NCI-H524 (cell line): ENCODE data around the gene C14orf132.
"Not testable (repeated sequence)": the region's sequence is repeated elsewhere in the genome, so short reads cannot be mapped to it uniquely, and the experiment has no call there.

Experiments
- DNase-seq, 2 experiments: peaks; one replicate each; lab custom pipeline; 2025; lab: John Stamatoyannopoulos, UW

Gene C14orf132

DNA sequence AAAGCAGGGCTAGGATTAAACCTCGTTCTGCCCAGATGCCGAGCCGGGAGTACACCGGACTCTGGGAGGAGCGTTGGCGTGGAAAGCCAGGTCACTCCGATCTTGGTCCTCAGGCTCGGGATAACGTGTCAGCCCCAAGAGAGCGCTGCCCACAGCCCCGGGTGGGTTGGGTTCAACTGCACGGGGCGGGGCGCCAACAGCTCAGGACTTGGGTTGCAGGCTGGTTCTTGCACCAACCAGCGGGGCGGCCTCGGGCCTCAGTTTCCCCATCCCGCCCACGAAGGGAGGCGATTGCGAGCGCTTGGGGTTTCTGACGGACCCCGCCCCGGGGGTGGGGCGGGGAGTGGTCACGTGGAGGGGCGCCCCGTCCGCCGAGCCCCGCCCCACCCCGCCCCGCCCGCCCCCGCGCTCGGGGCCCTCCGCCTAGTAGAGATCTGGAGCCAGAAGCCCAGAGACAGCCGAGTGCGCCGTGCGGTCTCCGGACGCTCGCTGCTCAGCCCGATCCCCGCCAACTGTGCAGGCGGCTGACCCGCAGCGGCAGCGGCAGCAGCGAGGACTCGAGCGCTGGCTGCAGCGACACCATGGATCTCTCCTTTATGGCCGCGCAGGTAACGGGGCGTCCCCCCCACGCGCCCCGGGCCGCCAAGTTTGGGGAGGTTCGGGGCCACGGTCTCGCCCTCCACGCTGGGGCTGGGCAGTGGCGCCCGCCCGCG is at the start of gene C14orf132:
C14orf132 (plus strand) TSS at position 443 of the 713 bp plus-strand sequence; CDS start at position 582, 139 bp downstream.
- DNase-seq: peak; percentile 46 to 77

- DNase-seq: peak; percentile 74 to 83
Observed at GRCh38 chr14:95993768-95994592, 45.2 kb upstream of the C14orf132 start.

DNA sequence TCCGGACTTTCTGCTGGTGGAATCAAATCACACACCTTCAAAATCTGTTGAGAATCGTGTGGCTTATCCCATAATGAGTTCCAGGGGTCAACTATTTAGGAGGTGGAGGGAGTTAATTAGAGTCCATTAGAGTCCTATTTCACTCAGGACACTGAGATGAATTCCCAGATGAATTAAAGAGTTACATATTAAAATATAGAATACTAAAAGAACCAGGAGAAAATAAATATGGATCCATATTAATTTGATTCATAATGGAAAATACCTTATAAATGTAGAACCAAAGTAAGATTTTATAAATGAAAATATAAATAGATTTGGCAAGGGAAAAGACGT is 44.6 kb upstream of the C14orf132 start:
- DNase-seq: no peak

GRCh38 chr14:95998656-95999055 is 40.5 kb upstream of the C14orf132 start:
- peak; percentile 27 to 73 for DNase-seq

GRCh38 chr14:96001866-96002497 is 37.2 kb upstream of the C14orf132 start:
- DNase-seq: peak; percentile 99 to 100

DNA sequence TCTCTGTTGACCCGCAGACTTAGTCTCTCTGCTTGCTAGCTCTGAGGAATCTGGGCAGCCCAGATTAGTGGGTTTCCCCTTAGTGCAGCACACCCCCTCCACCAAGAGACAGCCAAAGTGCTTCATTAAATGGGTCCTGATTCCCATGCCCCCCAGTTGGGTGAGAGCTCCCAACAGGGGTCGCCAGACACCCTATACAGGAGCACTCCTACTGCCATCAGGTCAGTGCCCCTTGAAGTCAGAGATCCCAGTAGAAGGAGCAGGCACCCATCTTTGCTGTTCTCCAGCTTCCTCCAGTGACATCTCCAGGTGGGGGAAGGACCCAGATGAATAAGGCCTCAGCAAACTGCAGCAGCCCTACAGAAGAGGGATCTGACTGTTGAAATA is 36.7 kb upstream of the C14orf132 start:
- peak in 1 of 2 experiments; percentile 74 for DNase-seq

- DNase-seq: no peak
Observed at GRCh38 chr14:96011131-96011530, 28.0 kb upstream of the C14orf132 start.

GRCh38 chr14:96011607-96012006 is 27.6 kb upstream of the C14orf132 start:
- no peak for DNase-seq

DNA sequence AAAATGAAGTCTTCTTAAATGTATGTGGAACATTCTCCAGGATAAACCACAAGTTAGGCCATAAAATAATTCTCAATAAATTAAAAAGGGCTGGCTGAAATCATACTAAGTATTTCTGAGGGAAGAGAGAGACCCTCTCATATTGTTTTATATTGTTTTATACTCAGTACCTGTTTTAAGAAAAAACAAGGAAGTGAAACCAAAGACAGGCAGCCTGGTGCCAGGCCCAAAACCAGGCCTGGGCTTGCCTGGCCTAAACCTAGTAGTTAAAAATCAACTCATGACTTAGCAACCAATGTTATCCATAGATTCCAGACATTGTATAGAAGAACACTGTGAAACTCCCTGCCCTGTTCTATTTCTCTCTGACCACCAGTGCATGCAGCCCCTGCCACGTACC is 26.4 kb upstream of the C14orf132 start:
- DNase-seq: not testable (repeated sequence)

- no peak for DNase-seq
Observed at GRCh38 chr14:96014176-96014575, 25.0 kb upstream of the C14orf132 start.

DNA sequence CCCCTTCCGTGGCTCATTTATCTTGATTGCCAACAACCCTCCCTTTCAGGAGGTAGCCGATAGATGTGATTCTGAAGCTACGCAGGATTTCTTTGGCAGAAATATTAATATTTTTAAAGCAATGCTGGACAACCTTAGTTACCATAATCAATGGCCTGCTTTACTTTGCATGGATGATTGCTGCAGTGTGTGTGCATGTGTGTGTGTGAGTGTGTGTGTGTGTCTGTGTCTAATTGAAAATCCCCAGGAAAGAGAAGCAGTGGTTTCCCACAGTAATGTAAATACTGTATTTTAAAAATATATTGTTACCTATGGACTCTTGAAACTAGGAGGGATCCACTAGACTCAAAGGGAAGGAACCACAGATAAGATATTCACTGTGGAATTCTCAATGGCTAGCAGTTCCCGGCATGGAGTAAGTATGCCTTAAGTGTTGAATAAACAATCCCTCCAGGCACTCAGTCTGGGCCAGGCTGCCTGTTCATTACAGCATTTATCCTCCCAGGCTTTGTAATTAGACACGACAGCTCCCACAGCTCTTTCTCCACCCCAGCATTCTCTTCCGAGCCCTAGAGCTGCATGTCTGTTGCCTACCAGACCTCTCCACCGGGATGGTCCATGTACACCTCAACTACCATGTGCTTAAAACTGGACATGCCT is 22.5 kb upstream of the C14orf132 start:
- no peak for DNase-seq

GRCh38 chr14:96017882-96018281 is 21.3 kb upstream of the C14orf132 start:
- no peak for DNase-seq

DNA sequence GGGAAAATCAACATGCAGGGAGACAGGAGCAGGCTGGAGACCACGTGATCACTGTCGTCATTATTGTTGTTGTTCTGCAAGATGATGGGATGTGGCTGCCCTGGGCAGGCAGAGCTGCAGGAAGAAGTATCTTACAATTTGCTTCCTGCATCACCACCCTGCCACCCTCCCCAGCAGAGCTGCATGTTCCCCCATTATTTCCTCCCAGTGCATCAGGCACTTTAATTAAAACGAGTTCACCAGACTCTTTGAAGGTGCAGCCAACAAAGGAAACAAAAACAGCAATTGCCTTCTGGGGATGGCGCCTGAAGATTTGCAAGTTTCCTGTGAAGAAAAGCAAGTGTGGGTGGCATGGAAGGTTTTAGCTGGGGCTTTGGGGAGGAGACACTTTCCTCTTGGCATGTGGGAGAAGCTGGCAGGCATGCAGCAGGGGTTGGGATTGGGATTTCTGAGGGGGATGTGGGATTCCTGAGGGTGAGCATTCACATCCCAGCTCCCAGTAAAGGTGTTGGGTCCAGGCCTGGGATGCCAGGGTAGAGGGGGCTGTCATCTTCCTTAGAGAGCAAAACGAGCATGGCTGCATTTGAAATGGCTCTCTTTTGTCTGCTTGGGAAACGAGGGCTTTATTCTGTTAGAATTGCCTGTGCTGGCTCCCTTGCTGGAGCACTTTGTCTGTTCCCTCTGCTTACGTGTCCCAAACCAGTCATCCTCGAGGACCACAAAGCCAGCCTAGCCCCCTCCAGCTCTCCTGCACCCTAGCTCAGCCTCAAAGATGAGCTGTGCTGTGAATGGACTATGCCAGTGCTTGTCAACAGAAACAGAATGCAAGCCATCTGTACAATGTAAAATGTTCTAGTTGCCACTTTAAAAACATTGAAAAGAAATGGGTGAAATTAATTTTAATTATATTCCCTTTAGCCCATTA is 11.5 kb upstream of the C14orf132 start:
- no peak for DNase-seq

DNA sequence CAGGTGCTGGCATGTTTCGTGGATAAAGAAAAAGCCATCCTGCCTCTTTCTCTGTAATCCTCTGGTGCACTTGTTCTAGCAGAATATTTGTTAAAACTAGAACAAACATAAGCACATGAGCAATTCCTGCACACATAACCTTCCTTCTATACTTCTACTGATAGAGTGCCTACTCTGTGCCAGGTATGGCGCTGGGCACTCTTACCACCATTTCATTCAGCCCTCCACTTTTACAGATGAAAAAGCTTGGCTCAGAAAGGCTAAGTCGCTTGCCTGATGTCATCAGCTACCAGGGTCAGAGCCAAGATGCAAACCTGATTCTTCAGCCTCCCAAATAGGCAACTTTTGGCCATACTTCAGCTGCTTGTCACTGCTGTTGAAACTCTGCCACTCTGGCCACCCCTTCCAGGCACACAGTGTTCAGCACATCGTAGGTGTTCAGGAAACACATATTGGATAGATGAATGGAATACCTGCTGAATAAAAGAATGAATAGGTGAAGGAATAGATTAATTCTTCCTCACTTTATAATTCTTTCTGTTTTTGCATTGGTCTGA is 10.0 kb upstream of the C14orf132 start:
- DNase-seq: no peak

DNA sequence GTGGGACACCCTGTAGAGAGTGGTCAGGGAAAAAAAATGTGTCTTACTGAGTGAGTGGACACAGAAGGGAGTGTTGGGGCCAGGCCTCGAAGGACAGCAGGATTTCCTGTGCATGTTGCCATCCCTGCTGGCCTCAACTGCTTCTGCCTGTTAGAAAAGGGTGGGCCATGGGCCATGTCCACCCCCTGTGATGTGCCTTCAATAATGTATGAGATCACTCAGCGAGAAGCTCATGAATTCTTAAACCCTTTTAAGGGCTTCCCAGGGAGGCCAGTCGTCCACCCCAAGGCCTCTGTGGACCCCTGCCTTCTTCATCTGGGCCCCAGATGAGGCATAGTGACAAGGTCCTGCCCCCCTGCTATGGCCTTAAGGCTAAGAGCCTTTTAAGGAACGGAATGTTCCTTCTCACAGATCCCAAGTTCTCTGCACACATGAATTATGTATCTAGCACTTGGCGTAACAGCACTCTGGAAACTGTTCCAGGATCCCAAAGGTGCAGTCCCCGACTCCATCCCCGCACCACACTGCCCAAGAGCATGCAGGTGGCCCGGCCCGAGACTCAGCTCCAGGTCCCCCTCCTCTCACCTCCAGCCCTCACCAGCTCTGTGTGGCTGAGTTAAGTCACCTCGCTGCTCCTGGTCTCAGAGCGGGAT is 8.9 kb upstream of the C14orf132 start:
- no peak for DNase-seq

DNA sequence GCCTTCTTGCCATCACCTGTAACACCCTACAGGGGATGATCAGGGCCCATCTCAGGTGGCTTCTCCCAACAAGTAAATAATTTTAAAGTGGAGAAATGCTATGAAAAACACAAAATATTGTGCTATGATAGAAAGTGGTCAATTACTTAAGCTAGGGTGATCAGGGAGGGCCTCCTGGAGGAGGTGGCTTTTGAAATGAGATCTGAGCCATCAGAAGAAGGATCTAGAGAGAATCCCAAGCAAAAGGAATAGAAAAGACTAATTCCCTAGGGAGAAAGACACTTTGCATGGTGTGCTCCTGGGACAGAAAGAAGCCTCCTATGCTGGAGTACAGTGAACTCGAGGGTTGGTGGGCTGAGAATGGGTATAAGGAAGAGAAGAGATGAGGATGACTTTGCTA is 7.5 kb upstream of the C14orf132 start:
- DNase-seq: no peak

GRCh38 chr14:96035456-96035855 is 3.7 kb upstream of the C14orf132 start:
- DNase-seq: no peak

GRCh38 chr14:96037891-96038557 is 1.1 kb upstream of the C14orf132 start:
- peak; percentile 22 to 26 for DNase-seq

- DNase-seq: peak; percentile 45 to 70
Observed at GRCh38 chr14:96038558-96038919, 623 bp upstream of the C14orf132 start.
